Ascending aorta (tissue), 2 donors: ENCODE measurements around the gene UMPS. TPM values are rescaled to one million over a fixed set of nuclear protein-coding genes. Genes with fewer than 3 reads are reported as not detected.
"Not testable (repeated sequence)": the region's sequence is repeated elsewhere in the genome, so short reads cannot be mapped to it uniquely, and the experiment has no call there.

Experiments
- DNase-seq, 2 donors: peaks; one replicate each; pipeline ENCODE4 v3.0.0-alpha.2; 2019; ENCODE audit warnings: low spot score in 2 of 2
- H3K27ac ChIP-seq, 2 donors: fragments of 200-600 bp; sonication (generic); one replicate each; pipeline ENCODE4 v1.5.1; 2016 to 2017; ENCODE audit warnings: mild to moderate bottlenecking in 1 of 2
- H3K27me3 ChIP-seq: fragments of 200-600 bp; sonication (generic); one replicate; pipeline ENCODE4 v1.5.1; 2017
- H3K36me3 ChIP-seq, 2 donors: fragments of 200-600 bp; sonication (generic); one replicate each; pipeline ENCODE4 v1.5.1; 2016
- H3K4me1 ChIP-seq, 2 donors: fragments of 200-600 bp; sonication (generic); one replicate each; pipeline ENCODE4 v1.5.1; 2016 to 2017; ENCODE audit warnings: mild to moderate bottlenecking in 1 of 2
- H3K4me3 ChIP-seq, 2 donors: fragments of 200-600 bp; sonication (generic); one replicate each; pipeline ENCODE4 v1.5.1; 2016 to 2017; ENCODE audit warnings: mild to moderate bottlenecking in 1 of 2
- H3K9me3 ChIP-seq, 2 donors: fragments of 200-600 bp; sonication (generic); one replicate each; pipeline ENCODE4 v1.5.1; 2016
- CTCF ChIP-seq, 3 experiments: fragments of 200-600 bp in 2 of 3; fragments of 450-650 bp in 1 of 3; sonication (generic) in 2 of 3; IDR thresholded peaks; one replicate each; pipeline ENCODE4 v1.5.1; 2016 to 2019; ENCODE audit warnings: antibody characterized with exemption in 3 of 3, mild to moderate bottlenecking in 1 of 3, moderate library complexity in 1 of 3
- intact Hi-C: fragments of 100-400 bp; cut with DNase I; formaldehyde crosslinking; loops from one replicate; pipeline ENCODE4 v1.15.1; 2023
- total RNA-seq: library from RNA; depleted of rRNA; stranded (reverse); fragments of >200 nt; gene quantifications from one replicate; pipeline ENCODE4 v1.1.0, GENCODE V29; 2016

The UMPS gene
- total RNA-seq, 1 donor from 2014 or later, result 4.5 TPM

- H3K27me3 ChIP-seq, result no peaks in the 10 kb centered on the region
- H3K27ac ChIP-seq, result no peak overlapping the region
- TF ChIP-seq CTCF (IDR thresholded peaks at IDR 0.05), result no peak
- H3K4me1 ChIP-seq, result no peaks in the 10 kb centered on the region
- intact Hi-C loops, result no loop called here
- DNase-seq, result no peak
- no peak overlapping the region for H3K4me3 ChIP-seq
- H3K9me3 ChIP-seq, result no peaks in the 10 kb centered on the region
- H3K36me3 ChIP-seq, result peaks cover 15 to 43% of the 10 kb centered on the region in 2 donors
Observed at GRCh38 chr3:124699686-124700396, 30.4 kb upstream of the UMPS start.

- TF ChIP-seq CTCF (IDR thresholded peaks at IDR 0.05), result no peak
Observed at GRCh38 chr3:124700880-124701684, 29.2 kb upstream of the UMPS start.

GRCh38 chr3:124701687-124702086 lies 28.6 kb upstream of the UMPS start:
- DNase-seq, result no peak
- H3K4me1 ChIP-seq, result no peaks in the 10 kb centered on the region
- no peak overlapping the region for H3K4me3 ChIP-seq
- no peak for TF ChIP-seq CTCF (IDR thresholded peaks at IDR 0.05)
- H3K27me3 ChIP-seq, result no peaks in the 10 kb centered on the region
- peaks cover 15 to 38% of the 10 kb centered on the region in 2 donors for H3K36me3 ChIP-seq
- no peaks in the 10 kb centered on the region for H3K9me3 ChIP-seq
- H3K27ac ChIP-seq, result no peak overlapping the region
- intact Hi-C loops, result no loop called here

More at GRCh38 chr3:124700880-124701684, 29.2 kb upstream of the UMPS start:
- H3K4me3 ChIP-seq, result no peak overlapping the region
- H3K27ac ChIP-seq, result no peak overlapping the region
- DNase-seq, result no peak
- H3K27me3 ChIP-seq, result no peaks in the 10 kb centered on the region
- H3K4me1 ChIP-seq, result no peaks in the 10 kb centered on the region
- H3K9me3 ChIP-seq, result no peaks in the 10 kb centered on the region
- intact Hi-C loops, result no loop called here
- peaks cover 15 to 39% of the 10 kb centered on the region in 2 donors for H3K36me3 ChIP-seq

GRCh38 chr3:124702950-124703349 lies 27.3 kb upstream of the UMPS start:
- Histone ChIP-seq H3K4me1 (no peaks in the 10 kb centered on the region), H3K9me3 (no peaks in the 10 kb centered on the region), H3K27me3 (no peaks in the 10 kb centered on the region), H3K27ac (no peak overlapping the region), H3K36me3 (peaks cover 6 to 35% of the 10 kb centered on the region in 2 donors), H3K4me3 (no peak overlapping the region)
- TF ChIP-seq CTCF (IDR thresholded peaks at IDR 0.05), result no peak
- intact Hi-C loops, result no loop called here
- no peak for DNase-seq

GRCh38 chr3:124705552-124705951 lies 24.7 kb upstream of the UMPS start:
- no peak for DNase-seq
- no peak overlapping the region for H3K4me3 ChIP-seq
- H3K4me1 ChIP-seq, result no peaks in the 10 kb centered on the region
- H3K27me3 ChIP-seq, result no peaks in the 10 kb centered on the region
- H3K9me3 ChIP-seq, result no peaks in the 10 kb centered on the region
- no peak overlapping the region for H3K27ac ChIP-seq
- no peak for TF ChIP-seq CTCF (IDR thresholded peaks at IDR 0.05)
- H3K36me3 ChIP-seq, result peaks cover 0 to 15% of the 10 kb centered on the region in 2 donors
- intact Hi-C loops, result no loop called here

GRCh38 chr3:124707223-124707622 lies 23.0 kb upstream of the UMPS start:
- H3K27ac ChIP-seq, H3K4me1 ChIP-seq, H3K4me3 ChIP-seq, intact Hi-C loops, H3K9me3 ChIP-seq, H3K27me3 ChIP-seq, DNase-seq: not testable (repeated sequence)
- peaks cover 0 to 13% of the 10 kb centered on the region in 2 donors for H3K36me3 ChIP-seq
